ENCODE data around the gene ELP5.

Gene ELP5

GRCh38 chr17:7214300-7215135, 37.5 kb upstream of the ELP5 start:
- no peak overlapping the region for H3K27ac ChIP-seq (ENCODE audit: extremely low read depth, low read depth, low read length)
- POLR2A ChIA-PET: interaction anchor here (0.6 to 2.7 kb wide), 11 partner anchors 9 to 698 kb away, joined by 3 to 10 read pairs (median 4); partner anchors contain the start of genes DVL2, NAA38, PHF23 and SLC16A13
- no peaks in the 10 kb centered on the region for H3K9me3 ChIP-seq (ENCODE audit: control insufficient read depth, insufficient read depth, low read depth, low read length)
- peaks cover 11% of the 10 kb centered on the region for H3K4me1 ChIP-seq (ENCODE audit: control insufficient read depth, insufficient read depth, low read length)
- CTCF ChIA-PET: interaction anchor here (0.5 to 2.3 kb wide), 11 partner anchors 8 to 597 kb away, joined by 3 to 12 read pairs (median 5); no protein-coding TSS in a partner anchor
- peak overlapping the region; percentile 36 for H3K4me3 ChIP-seq (ENCODE audit: low read depth, low read length)
- no peaks in the 10 kb centered on the region for H3K36me3 ChIP-seq (ENCODE audit: control insufficient read depth in 2 of 2, insufficient read depth in 1 of 2, low read length in 2 of 2)
- TF ChIP-seq ZNF112 (tag by site-specific recombination; IDR thresholded peaks at IDR 0.05): no peak
- TF ChIP-seq, protein P1, sequence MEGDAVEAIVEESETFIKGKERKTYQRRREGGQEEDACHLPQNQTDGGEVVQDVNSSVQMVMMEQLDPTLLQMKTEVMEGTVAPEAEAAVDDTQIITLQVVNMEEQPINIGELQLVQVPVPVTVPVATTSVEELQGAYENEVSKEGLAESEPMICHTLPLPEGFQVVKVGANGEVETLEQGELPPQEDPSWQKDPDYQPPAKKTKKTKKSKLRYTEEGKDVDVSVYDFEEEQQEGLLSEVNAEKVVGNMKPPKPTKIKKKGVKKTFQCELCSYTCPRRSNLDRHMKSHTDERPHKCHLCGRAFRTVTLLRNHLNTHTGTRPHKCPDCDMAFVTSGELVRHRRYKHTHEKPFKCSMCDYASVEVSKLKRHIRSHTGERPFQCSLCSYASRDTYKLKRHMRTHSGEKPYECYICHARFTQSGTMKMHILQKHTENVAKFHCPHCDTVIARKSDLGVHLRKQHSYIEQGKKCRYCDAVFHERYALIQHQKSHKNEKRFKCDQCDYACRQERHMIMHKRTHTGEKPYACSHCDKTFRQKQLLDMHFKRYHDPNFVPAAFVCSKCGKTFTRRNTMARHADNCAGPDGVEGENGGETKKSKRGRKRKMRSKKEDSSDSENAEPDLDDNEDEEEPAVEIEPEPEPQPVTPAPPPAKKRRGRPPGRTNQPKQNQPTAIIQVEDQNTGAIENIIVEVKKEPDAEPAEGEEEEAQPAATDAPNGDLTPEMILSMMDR (tag by site-specific recombination; IDR thresholded peaks at IDR 0.05): peak; percentile 91
- TF ChIP-seq SP7 (tag by site-specific recombination; IDR thresholded peaks at IDR 0.05): peak; percentile 79
- peak; percentile 98 for TF ChIP-seq KLF9 (tag by site-specific recombination; IDR thresholded peaks at IDR 0.05; ENCODE audit: low read depth)
- peak; percentile 16; the same call in 1 of the 2 replicates for TF ChIP-seq ZNF654 (tag by site-specific recombination; IDR thresholded peaks at IDR 0.05; ENCODE audit: low read depth)
- no peak for TF ChIP-seq ZNF292 (tag by site-specific recombination; IDR thresholded peaks at IDR 0.05; ENCODE audit: borderline replicate concordance, low read depth)
- TF ChIP-seq ZNF426 (tag by site-specific recombination; IDR thresholded peaks at IDR 0.05): no peak
- no peak for TF ChIP-seq ZNF354C (tag by site-specific recombination; IDR thresholded peaks at IDR 0.05; ENCODE audit: borderline replicate concordance, low read depth)
- TF ChIP-seq, protein P2, sequence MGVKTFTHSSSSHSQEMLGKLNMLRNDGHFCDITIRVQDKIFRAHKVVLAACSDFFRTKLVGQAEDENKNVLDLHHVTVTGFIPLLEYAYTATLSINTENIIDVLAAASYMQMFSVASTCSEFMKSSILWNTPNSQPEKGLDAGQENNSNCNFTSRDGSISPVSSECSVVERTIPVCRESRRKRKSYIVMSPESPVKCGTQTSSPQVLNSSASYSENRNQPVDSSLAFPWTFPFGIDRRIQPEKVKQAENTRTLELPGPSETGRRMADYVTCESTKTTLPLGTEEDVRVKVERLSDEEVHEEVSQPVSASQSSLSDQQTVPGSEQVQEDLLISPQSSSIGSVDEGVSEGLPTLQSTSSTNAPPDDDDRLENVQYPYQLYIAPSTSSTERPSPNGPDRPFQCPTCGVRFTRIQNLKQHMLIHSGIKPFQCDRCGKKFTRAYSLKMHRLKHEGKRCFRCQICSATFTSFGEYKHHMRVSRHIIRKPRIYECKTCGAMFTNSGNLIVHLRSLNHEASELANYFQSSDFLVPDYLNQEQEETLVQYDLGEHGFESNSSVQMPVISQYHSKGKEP (tag by site-specific recombination; IDR thresholded peaks at IDR 0.05): no peak
- TF ChIP-seq ZNF544 (tag by site-specific recombination; IDR thresholded peaks at IDR 0.05): no peak
- no peak for TF ChIP-seq ZNF10 (tag by site-specific recombination; IDR thresholded peaks at IDR 0.05)
- TF ChIP-seq ZNF501 (tag by site-specific recombination; IDR thresholded peaks at IDR 0.05): peak; percentile 43; the same call in 1 of the 2 replicates
- TF ChIP-seq ZNF398 (tag by site-specific recombination; IDR thresholded peaks at IDR 0.05): peak; percentile 88
- TF ChIP-seq ZIC2 (tag by site-specific recombination; IDR thresholded peaks at IDR 0.05): peak; percentile 85
- TF ChIP-seq, protein P3, sequence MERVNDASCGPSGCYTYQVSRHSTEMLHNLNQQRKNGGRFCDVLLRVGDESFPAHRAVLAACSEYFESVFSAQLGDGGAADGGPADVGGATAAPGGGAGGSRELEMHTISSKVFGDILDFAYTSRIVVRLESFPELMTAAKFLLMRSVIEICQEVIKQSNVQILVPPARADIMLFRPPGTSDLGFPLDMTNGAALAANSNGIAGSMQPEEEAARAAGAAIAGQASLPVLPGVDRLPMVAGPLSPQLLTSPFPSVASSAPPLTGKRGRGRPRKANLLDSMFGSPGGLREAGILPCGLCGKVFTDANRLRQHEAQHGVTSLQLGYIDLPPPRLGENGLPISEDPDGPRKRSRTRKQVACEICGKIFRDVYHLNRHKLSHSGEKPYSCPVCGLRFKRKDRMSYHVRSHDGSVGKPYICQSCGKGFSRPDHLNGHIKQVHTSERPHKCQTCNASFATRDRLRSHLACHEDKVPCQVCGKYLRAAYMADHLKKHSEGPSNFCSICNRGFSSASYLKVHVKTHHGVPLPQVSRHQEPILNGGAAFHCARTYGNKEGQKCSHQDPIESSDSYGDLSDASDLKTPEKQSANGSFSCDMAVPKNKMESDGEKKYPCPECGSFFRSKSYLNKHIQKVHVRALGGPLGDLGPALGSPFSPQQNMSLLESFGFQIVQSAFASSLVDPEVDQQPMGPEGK (tag by site-specific recombination; IDR thresholded peaks at IDR 0.05): peak; percentile 96
- no peak for TF ChIP-seq ZNF433 (tag by site-specific recombination; IDR thresholded peaks at IDR 0.05; ENCODE audit: low read depth)
- no peak for TF ChIP-seq ZNF830 (tag by site-specific recombination; IDR thresholded peaks at IDR 0.05; ENCODE audit: low read depth)
- no peak for TF ChIP-seq ZNF585B (tag by site-specific recombination; IDR thresholded peaks at IDR 0.05)
- TF ChIP-seq ZNF132 (tag by site-specific recombination; IDR thresholded peaks at IDR 0.05; ENCODE audit: borderline replicate concordance): no peak
- TF ChIP-seq ZNF600 (tag by site-specific recombination; IDR thresholded peaks at IDR 0.05): peak; percentile 73; the same call in 1 of the 2 replicates
- peak; percentile 88 for TF ChIP-seq IKZF3 (tag by site-specific recombination; IDR thresholded peaks at IDR 0.05)
- no peak for TF ChIP-seq BCL11A (tag by site-specific recombination; IDR thresholded peaks at IDR 0.05; ENCODE audit: low read depth)
- no peak for TF ChIP-seq ZNF837 (tag by site-specific recombination; IDR thresholded peaks at IDR 0.05)
- peak; percentile 96 for TF ChIP-seq ZFHX2 (tag by site-specific recombination; conservative IDR thresholded peaks at IDR 0.05)
- no peak for TF ChIP-seq ZFP37 (tag by site-specific recombination; IDR thresholded peaks at IDR 0.05)
- TF ChIP-seq KLF17 (tag by site-specific recombination; IDR thresholded peaks at IDR 0.05): peak; percentile 68; the same call in 1 of the 2 replicates
- TF ChIP-seq ZNF324 (tag by site-specific recombination; IDR thresholded peaks at IDR 0.05): peak; percentile 54; the same call in 1 of the 2 replicates
- TF ChIP-seq ZNF510 (tag by site-specific recombination; IDR thresholded peaks at IDR 0.05; ENCODE audit: insufficient replicate concordance): no peak
- peak; percentile 50 for TF ChIP-seq ZNF341 (tag by site-specific recombination; IDR thresholded peaks at IDR 0.05; ENCODE audit: low read depth)
